NCI-H748 (cell line): ENCODE results near the gene SIDT2.
A peak's percentile ranks its signal among the peaks of the same experiment; 100 is the strongest.
"Not testable (repeated sequence)": the region's sequence is repeated elsewhere in the genome, so short reads cannot be mapped to it uniquely, and the experiment has no call there.

Experiments
- DNase-seq: peaks from one replicate; lab custom pipeline; 2025; ENCODE audit not compliant: unreplicated experiment; lab: John Stamatoyannopoulos, UW

The SIDT2 gene

DNA sequence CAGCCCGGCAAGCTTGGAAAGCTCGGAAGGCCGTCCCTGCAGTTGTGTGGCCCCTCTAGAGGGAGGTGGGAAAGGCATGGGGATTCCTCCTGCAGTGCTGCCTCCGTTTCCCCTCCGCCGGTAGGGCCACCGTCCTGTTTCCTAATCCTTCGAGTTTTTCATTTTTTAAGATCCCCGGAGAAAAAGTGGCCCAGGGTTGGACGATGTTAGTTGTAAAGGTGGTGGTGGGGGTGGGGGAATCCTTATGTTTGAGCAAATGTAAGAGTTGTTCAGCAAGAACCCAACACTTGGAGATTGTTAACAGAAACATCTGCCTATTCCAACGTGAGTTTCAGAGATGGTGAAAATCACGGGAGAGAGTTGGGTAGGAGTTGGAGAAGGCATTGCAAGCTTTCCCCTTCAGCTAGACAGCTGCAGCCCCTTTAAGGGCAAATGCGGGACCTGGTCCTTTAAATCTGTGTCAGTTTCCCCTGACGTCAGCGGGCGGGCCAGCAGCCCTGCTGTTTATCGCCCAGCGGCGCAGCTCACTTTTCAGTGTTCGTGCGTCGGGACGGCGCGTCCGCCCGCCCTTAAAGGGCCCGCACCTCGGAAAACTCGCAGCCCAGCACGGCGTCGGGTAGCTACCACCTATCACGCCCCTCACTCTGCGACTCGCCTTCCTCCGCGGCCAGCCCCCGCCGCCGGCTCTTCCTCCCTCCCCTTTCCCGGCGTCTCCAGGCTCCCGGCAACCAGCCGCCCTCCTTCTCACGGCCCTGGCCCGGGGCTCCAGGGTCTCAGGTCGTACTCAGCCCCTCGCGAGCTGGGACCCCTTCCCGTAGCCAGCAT, at the start of gene SIDT2:
TSS of gene SIDT2 (plus strand) at position 534 of the 825 bp plus-strand sequence. CDS start 521 bp downstream, outside the sequence.
- peak; percentile 94 for DNase-seq

DNA sequence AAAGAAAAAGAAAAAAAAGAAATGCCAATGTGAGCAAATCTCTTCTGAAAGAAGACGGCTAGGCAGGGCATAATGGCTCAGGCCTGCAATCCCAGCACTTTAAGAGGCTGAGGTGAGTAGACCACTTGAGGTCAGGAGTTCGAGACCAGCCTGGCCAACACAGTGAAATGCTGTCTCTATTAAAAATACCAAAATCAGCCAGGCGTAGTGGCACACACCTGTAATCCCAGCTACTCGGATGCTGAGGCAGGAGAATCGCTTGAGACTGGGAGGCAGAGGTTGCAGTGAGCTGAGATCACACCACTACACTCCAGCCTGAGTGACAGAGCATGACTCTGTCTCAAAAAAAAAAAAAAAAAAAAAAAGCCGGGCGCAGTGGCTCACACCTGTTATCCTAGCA, 48.1 kb upstream of the SIDT2 start:
- not testable (repeated sequence) for DNase-seq

DNA sequence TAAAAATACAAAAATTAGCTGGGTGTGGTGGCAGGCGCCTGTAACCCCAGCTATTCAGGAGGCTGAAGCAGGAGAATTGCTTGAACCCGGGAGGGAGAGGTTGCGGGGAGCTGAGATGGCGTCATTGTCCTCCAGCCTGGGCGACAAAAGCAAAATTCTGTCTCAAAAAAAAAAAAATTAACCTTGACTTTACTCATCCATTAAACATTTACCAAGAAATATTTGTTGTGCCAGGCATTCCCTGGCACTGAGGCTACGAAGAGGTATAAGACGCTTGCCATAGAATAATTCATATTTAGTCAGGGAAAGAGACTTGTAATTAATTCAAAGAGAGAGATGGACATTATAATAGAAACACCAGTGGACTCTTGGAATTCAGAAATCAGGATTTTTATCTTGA, 47.7 kb upstream of the SIDT2 start:
- DNase-seq = no peak

DNA sequence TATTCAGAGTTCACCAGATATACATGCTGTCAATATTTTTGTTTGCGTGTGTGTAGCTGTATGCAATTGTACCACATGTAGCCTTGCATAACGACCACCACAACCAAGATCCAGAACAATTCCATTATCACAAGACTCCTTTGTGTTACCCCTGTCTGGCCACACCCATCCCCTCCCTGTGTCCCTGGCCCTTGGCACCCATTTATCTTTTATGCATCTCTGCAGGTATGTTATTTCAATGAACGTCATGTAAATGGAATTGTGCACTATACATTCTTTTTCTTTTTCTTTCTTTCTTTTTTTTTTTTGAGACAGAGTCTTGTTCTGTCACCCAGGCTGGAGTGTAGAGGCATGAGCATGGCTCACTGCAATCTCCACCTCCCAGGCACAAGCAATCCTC, 44.1 kb upstream of the SIDT2 start:
- no peak for DNase-seq

DNA sequence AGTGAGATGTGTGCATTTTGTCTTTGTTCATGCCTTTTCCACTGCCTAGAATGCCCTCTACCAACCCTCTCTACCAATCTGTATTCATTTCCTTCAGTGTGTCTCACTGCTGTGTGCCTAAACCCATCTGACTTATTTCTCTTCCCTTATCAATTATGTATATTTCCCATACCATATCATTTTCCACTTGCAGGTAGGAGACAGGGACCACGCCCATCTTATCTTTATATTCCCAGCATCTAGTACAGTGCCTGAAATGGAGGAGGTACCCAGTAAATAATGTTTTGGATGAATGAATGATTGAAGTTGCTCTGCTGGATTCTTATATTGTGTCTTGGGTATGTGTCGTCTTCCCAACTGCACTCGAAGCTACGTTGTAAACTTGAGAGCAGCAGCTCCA, 43.6 kb upstream of the SIDT2 start:
- not testable (repeated sequence) for DNase-seq

DNA sequence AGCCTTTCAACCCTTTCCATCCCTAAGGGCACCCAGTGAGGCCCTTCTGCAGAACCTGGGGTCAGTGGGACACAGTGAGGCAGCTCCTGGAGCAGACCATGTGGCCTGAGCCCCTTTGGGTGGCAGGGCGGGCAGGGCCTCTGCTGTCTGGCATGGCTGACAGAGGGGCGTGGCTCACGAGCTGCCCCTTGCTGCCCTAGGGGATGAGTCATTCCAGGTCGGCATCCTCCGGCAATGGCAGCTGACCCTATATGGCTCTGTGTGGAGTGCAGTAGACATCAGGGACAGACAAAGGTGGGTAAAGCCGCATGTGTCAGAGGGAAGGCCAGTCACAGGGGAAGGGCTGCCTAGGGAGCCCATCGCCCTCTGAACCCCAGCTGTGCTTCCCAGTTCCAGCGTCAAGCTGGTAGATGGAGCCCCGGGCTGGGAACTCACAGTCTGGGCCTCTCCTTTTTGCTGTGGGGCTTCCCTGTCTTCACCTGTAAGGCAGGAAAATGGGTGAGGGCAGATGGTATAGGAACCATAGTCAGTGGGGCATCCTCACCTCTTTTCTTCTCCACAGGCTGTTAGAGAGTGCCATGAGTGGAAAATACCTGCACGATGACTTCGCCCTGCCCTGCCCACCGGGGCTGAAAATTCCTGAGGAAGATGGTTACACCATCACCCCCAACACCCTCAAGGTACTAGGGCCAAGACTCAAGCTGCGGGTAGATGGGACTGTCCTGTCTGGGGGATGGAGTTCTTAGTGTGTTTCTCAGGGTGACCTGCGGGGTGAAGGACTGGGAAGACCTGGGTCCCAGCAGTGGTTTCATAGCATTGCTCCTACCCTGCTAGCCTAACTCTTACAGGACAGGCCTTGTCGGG, 41.1 kb upstream of the SIDT2 start:
- DNase-seq = not testable (repeated sequence)

DNA sequence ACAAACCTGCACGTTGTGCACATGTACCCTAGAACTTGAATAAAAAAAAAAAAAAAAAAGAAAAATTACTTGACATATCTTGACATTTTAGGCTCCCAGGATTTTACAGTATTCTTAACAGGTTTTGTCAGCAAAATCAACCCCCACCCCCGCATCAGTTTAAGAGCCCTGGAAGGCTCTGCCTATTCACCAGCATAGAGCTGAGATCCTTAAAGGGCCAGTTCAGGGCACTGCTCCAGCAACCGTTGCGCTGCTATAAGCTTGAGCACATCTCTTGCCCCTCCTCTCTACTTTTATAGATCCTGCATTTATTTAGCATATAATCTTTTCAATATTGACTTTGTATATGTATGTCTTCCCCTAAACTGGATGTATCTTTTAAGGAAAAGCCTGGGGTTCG, 35.2 kb upstream of the SIDT2 start:
- DNase-seq = peak; percentile 47

DNA sequence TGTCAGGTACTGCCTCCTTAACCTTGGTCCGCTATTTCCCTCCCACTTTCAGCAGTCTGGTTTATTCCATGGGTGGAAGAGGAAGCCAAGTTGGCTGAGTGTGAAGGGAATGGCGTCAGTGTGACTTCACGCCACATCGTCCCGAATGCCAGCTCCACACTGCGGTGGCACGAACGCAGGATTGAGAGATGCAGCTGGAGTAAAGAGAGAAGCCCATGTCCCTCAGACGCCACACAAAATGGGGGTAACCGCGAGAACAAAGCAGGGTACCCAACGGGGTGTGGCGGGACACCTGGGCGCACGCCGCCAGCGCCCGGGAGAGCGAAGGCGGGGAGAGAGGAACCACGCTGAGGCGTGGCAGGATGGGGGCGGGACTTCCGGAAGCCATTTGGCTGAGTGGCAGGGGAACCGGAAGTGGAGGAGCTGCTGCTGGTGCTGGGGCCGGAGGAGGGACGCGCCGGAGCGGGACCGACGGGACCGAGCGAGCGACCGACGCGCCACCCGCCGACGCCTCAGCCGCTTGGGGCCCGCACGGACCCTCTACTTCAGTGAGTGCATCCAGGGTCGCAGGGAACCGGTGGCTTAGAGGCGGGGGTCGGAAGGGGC, 34.6 kb upstream of the SIDT2 start, which contains the start of gene PAFAH1B2:
TSS of gene PAFAH1B2 (plus strand) at position 417 of the 606 bp plus-strand sequence. CDS start 8,161 bp downstream, outside the sequence.
- peak; percentile 92 for DNase-seq

DNA sequence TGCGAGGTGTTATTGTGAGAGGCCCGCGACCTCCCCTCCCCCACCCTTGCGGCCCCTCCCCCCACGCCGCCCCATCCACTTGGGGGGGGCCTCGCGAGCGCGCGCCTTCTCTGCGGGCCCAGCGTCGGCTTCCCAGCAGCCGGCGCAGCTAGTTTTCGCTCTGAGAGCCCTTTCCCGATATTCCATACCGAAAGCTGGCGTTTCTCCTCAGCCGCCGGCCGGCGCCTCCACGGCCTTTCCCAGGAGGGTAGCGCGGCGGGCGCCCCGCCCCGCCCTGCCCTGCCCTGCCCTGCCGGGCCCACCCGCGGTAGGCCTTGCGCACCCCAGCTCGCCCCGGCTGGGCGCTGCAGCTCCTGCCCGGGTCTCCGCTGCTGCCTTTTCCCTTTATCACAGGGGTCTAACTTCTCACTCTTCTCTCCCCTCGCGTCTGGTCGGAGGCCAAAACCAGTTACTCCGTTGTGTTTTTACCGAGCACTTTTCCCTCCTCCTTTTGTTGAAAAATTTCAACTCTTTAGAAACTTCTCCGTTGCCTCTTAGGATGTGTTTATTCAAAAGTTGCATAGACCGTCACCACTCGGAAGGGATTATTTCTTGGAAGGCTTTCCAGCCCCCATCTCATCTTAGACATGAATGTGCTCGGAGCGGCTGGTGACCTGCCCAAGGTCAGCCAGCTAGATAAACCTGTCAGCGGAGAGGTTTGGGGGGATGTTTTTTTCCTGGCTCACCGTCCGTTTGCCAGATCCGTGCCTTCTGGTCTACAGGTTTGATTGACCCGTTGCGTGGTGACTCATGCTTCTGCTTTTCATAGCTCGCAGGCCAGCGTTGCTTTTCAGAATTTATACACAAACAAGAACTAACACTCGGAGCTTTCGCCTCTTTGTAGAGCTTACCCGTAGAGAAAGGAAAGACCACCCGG, 33.8 kb upstream of the SIDT2 start:
- DNase-seq = peak; percentile 55

DNA sequence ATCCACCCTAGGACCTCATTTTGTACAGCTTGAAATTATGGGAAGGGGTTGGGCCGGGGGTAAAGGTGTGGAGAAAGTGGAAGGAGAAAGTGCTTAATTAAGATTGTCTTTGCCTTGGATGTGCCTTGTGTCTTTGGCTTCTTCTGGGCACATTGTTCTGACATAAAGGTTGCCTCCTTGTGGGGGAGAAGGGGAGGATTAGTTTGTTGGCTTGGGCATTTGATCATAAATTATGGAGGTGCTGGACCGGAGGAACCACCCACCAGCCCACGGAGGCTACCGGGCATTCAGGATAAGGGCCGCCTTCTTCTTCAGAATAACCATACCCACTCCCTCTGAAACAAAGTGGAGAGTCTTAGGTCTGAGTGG, 33.2 kb upstream of the SIDT2 start:
- peak; percentile 7 for DNase-seq

DNA sequence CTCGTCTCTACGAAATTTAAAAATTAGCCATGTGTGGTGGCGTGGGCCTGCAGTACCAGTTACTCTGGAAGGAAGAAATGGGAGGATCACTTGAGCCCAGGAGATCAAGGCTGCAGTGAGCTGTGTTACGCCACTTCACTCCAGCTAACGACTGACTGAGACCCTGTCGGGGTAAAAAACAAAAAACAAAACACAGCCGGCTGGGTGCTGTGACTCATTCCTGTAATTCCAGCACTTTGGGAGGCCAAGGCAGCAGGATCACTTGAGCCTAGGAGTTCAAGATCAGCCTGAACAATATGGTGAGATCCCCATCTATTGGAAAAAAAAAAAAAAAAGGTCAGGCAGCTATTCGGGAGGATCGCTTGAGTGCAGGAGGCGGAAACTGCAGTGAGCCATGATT, 32.0 kb upstream of the SIDT2 start:
- DNase-seq = no peak

DNA sequence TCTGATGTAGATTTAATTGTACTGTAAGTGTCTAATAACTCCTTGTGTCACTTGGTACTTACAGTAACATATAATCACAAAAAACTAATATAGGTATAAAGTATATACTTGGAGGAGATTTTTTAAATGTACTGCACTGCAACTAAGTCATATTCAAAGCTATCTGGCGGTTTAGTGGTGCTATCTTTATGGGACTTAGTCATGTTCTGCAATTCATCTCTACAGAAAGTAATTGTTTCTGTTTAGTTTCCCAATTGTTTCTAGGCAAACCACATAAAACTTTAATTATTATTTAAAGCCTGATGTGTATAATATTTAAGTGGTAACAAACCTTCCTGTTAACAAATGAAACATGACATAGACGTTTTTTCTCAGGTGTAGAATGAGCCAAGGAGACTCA, 26.5 kb upstream of the SIDT2 start:
- no peak for DNase-seq

DNA sequence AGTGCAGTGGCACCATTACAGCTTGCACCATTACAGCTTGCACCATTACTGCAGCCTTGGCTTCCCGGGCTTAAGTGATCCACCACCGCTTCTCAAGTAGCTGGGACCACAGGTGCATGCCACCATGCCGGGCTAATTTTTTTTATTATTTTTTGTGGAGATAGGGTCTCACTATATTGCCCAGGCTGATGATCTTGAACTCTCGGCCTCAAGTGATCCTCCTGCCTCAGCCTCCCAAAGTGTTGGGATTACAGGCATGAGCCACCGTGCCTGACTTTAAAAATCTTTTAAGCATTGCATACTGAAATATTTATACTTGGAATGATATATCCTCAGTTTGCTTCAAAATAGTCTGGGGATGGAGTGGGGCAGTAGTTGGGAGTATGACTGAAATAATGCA, 24.1 kb upstream of the SIDT2 start:
- no peak for DNase-seq

DNA sequence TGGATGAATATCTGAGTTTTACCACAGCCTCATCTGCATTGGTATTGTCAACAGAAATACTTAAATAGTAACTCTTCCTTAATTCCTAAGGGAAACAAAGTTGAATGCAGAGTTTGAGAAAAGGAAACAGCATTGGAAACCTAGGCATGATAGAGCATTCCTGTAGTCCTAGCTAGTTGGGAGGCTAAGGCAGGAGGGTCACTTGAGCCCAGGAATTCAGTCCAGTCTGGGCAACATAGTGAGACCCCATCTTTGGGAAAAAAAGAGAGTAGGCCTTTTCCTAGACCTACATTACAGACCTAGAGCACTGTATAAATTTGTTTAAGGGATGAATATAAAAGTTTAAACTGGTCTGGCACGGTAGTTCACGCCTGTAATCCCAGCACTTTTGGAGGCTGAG, 21.0 kb upstream of the SIDT2 start:
- no peak for DNase-seq

DNA sequence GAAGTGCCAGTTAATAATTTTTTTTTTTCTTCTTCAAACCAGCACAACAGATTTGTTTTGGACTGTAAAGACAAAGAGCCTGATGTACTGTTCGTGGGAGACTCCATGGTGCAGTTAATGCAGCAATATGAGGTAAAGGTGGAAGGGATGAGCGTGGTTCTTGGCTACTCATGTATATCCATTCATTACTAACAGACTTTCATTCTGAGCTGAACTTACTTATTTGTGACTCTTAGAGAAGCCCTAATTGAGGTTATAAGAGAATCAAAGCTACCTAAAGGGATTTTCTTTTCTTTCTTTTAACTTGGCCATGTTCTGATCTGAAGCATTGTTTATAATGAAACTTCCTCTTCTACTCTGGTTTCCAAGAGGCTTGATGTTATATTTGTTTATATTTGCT, 18.7 kb upstream of the SIDT2 start:
- DNase-seq = no peak

DNA sequence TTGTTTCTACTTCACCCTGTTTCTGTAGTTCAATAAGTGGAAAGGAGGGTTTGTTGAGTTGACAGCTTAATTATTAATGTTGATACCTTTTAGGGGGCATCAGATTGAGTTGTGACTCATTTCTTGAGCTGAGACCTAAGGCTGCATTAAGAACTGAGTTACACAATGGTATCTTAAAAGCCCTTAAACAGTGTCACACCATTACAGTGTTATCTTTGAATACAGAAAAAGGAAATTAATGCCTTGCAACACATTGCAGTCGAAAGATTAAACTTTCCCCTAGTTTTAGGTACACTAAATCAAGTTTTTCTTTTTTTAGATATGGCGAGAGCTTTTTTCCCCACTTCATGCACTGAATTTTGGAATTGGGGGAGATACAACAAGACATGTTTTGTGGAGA, 17.7 kb upstream of the SIDT2 start:
- no peak for DNase-seq

DNA sequence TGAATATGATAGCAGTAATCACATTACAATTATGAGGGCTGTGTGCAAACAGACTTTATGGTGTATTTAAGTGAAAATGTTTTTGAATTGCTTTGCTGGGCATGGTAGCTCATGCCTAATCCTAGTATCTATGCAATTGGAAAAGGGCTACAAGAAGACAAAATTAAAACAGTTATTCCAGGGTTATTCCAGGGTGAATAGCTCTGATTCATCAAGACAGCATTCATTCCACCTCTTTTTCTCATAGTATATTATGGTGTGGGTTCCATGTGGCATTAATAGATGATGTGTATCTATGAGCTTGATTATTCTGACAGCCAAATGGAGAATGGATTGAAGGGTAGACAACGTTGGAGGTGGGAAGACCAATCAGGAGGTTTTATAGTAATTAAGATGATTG, 12.1 kb upstream of the SIDT2 start:
- no peak for DNase-seq

DNA sequence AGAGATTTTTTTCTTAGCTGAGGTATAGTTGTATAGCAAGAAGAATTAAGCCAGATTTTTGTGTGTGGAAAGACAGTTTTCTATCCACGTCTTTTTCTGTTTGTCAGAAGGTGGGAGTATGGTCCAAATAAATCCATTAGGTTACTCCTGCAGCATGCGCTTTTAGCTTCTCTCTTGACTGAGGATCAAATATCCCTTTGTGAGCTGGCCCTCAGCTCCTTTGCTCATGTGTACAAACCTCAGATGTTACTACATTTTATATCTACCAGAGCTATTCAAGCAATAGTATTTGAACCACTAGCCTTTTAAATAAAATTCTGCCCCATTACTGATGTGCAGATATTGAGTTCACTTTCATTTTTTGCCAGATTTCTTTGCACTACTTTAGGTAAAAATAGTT, 8.8 kb upstream of the SIDT2 start:
- no peak for DNase-seq

DNA sequence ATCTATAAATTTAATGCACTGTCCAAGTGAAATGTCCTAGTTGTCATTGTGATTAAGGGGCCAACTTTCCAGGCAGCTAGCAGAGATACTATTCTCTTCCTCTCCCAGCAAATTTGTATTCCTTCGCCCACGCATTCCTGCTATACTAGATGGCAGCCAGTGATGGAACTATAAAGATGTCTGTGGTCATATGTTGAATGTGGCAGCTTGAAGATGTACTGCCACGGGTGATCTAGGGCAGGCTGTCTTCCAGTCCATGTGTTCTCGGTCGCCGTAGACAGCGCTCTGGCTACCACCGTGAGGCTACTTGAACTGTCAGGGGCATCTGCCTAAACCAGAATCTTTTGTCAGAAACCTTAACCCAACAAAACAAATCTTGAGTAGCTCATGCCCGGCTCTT, 8.3 kb upstream of the SIDT2 start:
- no peak for DNase-seq

DNA sequence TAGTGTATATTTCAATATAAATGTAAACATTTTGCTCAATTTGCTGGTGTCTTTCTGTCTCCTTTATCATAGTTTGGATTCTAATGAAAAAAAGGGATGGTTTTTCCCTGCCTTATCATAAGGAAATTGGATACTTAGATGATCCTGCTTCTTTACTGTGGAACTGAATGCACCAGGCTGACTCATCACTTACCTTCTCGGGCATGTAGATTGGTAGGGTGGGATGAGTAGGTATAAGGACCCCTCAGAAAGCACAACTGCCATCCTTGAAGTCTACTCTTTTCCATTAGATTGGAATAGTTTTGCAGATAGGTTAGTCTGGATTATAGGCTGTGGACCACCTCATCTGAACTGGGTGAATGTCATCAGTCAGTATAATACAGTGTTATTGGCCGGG, 7.5 kb upstream of the SIDT2 start:
- DNase-seq = no peak
